ENCODE data around the gene PPIE. TPM values are rescaled to one million over a fixed set of nuclear protein-coding genes. Genes with fewer than 3 reads are reported as not detected.

The PPIE gene
- total RNA-seq, 1 experiment from 2014 or later = 42.5 TPM

DNA sequence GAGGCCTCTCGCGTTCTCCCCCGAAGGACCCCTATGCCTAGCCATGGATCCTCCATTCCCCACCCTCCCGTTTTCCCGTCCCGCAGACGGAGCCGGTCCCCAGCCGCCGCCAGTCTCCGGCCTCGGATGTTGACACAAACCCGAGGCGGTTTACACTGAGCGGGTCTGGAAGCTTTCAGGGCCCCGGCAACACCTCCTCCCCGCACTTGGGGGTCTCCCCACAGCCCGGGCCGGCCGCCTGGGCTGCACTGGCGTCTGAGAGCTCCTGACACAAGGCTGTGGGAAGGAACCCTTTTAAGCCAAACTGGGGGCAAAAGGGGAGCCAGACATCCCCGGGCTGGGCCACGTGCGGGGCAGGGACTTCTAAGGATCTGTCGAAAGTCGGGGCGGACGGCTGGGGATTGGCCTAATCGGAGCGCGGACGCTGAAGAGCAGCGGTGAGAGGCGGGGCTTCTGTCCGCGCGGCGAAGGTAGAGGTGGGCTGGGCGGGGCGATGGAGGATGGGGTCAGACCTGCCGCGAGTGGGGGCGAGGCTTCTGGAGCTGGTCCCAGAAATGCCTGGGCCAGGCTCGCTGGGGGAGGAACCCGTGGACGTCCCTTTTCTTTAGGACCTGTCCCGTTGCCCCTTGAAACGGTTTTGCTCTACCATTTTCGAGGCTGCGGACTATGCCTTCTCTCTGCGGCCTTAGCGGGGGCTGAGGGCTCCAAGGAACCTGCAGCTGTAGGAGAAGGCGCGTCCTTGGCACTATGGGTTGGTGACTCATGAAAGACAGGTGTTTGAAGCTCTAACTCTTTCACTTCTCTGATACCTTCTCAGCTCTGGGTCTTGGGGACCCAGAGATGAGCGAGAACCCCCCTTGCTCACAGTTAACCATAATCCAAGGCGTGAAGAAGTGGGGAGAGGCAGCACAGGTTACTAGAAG lies 46.3 kb upstream of the PPIE start (continued):
- TF ChIP-seq, protein P1, sequence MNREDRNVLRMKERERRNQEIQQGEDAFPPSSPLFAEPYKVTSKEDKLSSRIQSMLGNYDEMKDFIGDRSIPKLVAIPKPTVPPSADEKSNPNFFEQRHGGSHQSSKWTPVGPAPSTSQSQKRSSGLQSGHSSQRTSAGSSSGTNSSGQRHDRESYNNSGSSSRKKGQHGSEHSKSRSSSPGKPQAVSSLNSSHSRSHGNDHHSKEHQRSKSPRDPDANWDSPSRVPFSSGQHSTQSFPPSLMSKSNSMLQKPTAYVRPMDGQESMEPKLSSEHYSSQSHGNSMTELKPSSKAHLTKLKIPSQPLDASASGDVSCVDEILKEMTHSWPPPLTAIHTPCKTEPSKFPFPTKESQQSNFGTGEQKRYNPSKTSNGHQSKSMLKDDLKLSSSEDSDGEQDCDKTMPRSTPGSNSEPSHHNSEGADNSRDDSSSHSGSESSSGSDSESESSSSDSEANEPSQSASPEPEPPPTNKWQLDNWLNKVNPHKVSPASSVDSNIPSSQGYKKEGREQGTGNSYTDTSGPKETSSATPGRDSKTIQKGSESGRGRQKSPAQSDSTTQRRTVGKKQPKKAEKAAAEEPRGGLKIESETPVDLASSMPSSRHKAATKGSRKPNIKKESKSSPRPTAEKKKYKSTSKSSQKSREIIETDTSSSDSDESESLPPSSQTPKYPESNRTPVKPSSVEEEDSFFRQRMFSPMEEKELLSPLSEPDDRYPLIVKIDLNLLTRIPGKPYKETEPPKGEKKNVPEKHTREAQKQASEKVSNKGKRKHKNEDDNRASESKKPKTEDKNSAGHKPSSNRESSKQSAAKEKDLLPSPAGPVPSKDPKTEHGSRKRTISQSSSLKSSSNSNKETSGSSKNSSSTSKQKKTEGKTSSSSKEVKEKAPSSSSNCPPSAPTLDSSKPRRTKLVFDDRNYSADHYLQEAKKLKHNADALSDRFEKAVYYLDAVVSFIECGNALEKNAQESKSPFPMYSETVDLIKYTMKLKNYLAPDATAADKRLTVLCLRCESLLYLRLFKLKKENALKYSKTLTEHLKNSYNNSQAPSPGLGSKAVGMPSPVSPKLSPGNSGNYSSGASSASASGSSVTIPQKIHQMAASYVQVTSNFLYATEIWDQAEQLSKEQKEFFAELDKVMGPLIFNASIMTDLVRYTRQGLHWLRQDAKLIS (CRISPR knock-in tag; IDR thresholded peaks at IDR 0.05; ENCODE audit: borderline replicate concordance) = no peak
- TF ChIP-seq FOXP1 (CRISPR knock-in tag; IDR thresholded peaks at IDR 0.05; ENCODE audit: borderline replicate concordance) (peak; percentile 79), ZBTB21 (CRISPR knock-in tag; IDR thresholded peaks at IDR 0.05; ENCODE audit: borderline replicate concordance) (peak; percentile 78), SOX15 (CRISPR knock-in tag; IDR thresholded peaks at IDR 0.05) (no peak)
- TF ChIP-seq, protein P2, sequence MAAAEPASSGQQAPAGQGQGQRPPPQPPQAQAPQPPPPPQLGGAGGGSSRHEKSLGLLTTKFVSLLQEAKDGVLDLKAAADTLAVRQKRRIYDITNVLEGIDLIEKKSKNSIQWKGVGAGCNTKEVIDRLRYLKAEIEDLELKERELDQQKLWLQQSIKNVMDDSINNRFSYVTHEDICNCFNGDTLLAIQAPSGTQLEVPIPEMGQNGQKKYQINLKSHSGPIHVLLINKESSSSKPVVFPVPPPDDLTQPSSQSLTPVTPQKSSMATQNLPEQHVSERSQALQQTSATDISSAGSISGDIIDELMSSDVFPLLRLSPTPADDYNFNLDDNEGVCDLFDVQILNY (CRISPR knock-in tag; IDR thresholded peaks at IDR 0.05) = peak; percentile 78; the same call in 1 of the 2 replicates

GRCh38 chr1:39694026-39694425 lies 44.7 kb upstream of the PPIE start:
- TF ChIP-seq ETV6 (CRISPR knock-in tag; IDR thresholded peaks at IDR 0.05) = no peak
- no peak for TF ChIP-seq SMAD3 (CRISPR knock-in tag; IDR thresholded peaks at IDR 0.05; ENCODE audit: borderline replicate concordance)
- TF ChIP-seq CREM (CRISPR knock-in tag; IDR thresholded peaks at IDR 0.05) = no peak
- TF ChIP-seq ZNF317 (CRISPR knock-in tag; IDR thresholded peaks at IDR 0.05; ENCODE audit: borderline replicate concordance, low read depth) = no peak
- TF ChIP-seq ZNF512 (CRISPR knock-in tag; IDR thresholded peaks at IDR 0.05; ENCODE audit: borderline replicate concordance) = no peak
- DNase-seq (ENCODE audit: low spot score) (no peak), ATAC-seq (no peak)
- Mint-ChIP-seq H3K4me3 (no peak overlapping the region), H3K27me3 (ENCODE audit: low read depth) (peaks cover 100% of the 10 kb centered on the region), H3K36me3 (no peaks in the 10 kb centered on the region), H3K9me3 (no peaks in the 10 kb centered on the region), H3K4me1 (peaks cover 4% of the 10 kb centered on the region), H3K27ac (no peak overlapping the region)
- ChIA-PET POLR2A (no interaction called here), CTCF (interaction anchor here (1.1 to 6.6 kb wide), 3 partner anchors 7 to 279 kb away, joined by 3 to 58 read pairs (median 36); partner anchors contain the start of gene NT5C1A)

DNA sequence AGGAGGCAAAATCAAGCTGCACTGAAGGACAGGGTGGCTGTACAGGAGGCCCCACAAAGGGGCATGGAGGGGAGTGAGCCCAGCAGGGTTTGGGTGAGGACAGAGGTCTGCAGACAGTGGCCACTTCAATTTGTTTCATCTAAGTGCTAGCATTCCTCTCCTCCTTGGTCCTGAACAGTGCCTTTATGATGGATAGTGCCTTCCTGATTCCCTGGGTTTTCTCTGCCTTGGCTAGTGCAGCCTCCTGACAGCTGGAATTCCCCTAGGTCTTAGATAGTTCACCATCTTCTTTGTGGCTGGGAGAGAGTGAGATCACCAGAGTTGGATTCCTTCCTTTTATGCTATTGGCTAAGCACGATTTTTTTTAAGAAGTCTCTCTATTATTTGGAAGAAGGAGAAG lies 43.7 kb upstream of the PPIE start:
- Mint-ChIP-seq H3K4me1 (peaks cover 4% of the 10 kb centered on the region), H3K27ac (no peak overlapping the region), H3K27me3 (ENCODE audit: low read depth) (peaks cover 100% of the 10 kb centered on the region), H3K4me3 (no peak overlapping the region), H3K9me3 (no peaks in the 10 kb centered on the region), H3K36me3 (no peaks in the 10 kb centered on the region)
- ATAC-seq = no peak
- CTCF ChIA-PET = interaction anchor here (1.0 kb wide), 1 partner anchor 89 kb away, joined by 5 read pairs; no protein-coding TSS in a partner anchor
- POLR2A ChIA-PET = no interaction called here
- TF ChIP-seq, protein P2 (CRISPR knock-in tag; IDR thresholded peaks at IDR 0.05) = no peak
- TF ChIP-seq ATF1 (CRISPR knock-in tag; IDR thresholded peaks at IDR 0.05) (no peak), GABPB1 (CRISPR knock-in tag; IDR thresholded peaks at IDR 0.05) (no peak), TEAD1 (CRISPR knock-in tag; IDR thresholded peaks at IDR 0.05) (no peak), USF1 (CRISPR knock-in tag; IDR thresholded peaks at IDR 0.05) (no peak), ZMAT4 (CRISPR knock-in tag; IDR thresholded peaks at IDR 0.05) (no peak), ZBTB21 (CRISPR knock-in tag; IDR thresholded peaks at IDR 0.05; ENCODE audit: borderline replicate concordance) (no peak)
- TF ChIP-seq, protein P3, sequence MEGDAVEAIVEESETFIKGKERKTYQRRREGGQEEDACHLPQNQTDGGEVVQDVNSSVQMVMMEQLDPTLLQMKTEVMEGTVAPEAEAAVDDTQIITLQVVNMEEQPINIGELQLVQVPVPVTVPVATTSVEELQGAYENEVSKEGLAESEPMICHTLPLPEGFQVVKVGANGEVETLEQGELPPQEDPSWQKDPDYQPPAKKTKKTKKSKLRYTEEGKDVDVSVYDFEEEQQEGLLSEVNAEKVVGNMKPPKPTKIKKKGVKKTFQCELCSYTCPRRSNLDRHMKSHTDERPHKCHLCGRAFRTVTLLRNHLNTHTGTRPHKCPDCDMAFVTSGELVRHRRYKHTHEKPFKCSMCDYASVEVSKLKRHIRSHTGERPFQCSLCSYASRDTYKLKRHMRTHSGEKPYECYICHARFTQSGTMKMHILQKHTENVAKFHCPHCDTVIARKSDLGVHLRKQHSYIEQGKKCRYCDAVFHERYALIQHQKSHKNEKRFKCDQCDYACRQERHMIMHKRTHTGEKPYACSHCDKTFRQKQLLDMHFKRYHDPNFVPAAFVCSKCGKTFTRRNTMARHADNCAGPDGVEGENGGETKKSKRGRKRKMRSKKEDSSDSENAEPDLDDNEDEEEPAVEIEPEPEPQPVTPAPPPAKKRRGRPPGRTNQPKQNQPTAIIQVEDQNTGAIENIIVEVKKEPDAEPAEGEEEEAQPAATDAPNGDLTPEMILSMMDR (IDR thresholded peaks at IDR 0.05) = no peak
- no peak for DNase-seq (ENCODE audit: low spot score)
